Trophoblast cell (in vitro differentiated cells and primary cell): ENCODE results near the gene TIMM22.

Source experiments
- DNase-seq, 2 donors: peaks; one replicate each; pipeline ENCODE4 v3.0.0-alpha.2; 2016
- H2AFZ ChIP-seq: 2 replicates; pipeline ENCODE4 v1.6.1; 2013; ENCODE audit warnings: low read length, moderate library complexity, mild to moderate bottlenecking; ENCODE audit not compliant: insufficient read depth, poor library complexity
- H2AK5ac ChIP-seq: 2 replicates; pipeline ENCODE4 v1.6.1; 2013; ENCODE audit warnings: mild to moderate bottlenecking, low read length
- H2BK120ac ChIP-seq: 2 replicates; pipeline ENCODE4 v1.6.1; 2013; ENCODE audit warnings: low read length, mild to moderate bottlenecking, moderate library complexity; ENCODE audit not compliant: insufficient read depth, poor library complexity
- H2BK12ac ChIP-seq: 2 replicates; pipeline ENCODE4 v1.6.1; 2013; ENCODE audit warnings: mild to moderate bottlenecking, low read length, moderate library complexity
- H2BK5ac ChIP-seq: 2 replicates; pipeline ENCODE4 v1.6.1; 2013; ENCODE audit warnings: low read length, low read depth, moderate library complexity, mild to moderate bottlenecking; ENCODE audit not compliant: poor library complexity
- H3K14ac ChIP-seq: 2 replicates; pipeline ENCODE4 v1.6.1; 2013; ENCODE audit warnings: mild to moderate bottlenecking, low read length
- H3K18ac ChIP-seq: 2 replicates; pipeline ENCODE4 v1.6.1; 2013; ENCODE audit warnings: mild to moderate bottlenecking, low read length
- H3K23ac ChIP-seq: 2 replicates; pipeline ENCODE4 v1.6.1; 2013; ENCODE audit warnings: low read length
- H3K27ac ChIP-seq: 2 replicates; pipeline ENCODE4 v1.5.1; 2013; ENCODE audit warnings: low read depth, mild to moderate bottlenecking, inconsistent platforms, low read length, moderate library complexity
- H3K27me3 ChIP-seq: 2 replicates; pipeline ENCODE4 v1.6.1; 2013; ENCODE audit warnings: inconsistent platforms, mild to moderate bottlenecking, low read length, moderate library complexity; ENCODE audit not compliant: insufficient read depth
- H3K36me3 ChIP-seq, 2 experiments: 1 replicate in 1 of 2; 2 replicates in 1 of 2; pipeline ENCODE4 v1.6.1; 2013; ENCODE audit warnings: low read length in 2 of 2, mild to moderate bottlenecking in 2 of 2, moderate library complexity in 1 of 2; ENCODE audit not compliant: insufficient read depth in 2 of 2, control insufficient read depth in 1 of 2
- H3K4ac ChIP-seq: 2 replicates; pipeline ENCODE4 v1.6.1; 2013; ENCODE audit warnings: low read depth, mild to moderate bottlenecking, low read length, moderate library complexity
- H3K4me1 ChIP-seq, 2 experiments: 1 replicate in 1 of 2; 2 replicates in 1 of 2; pipeline ENCODE4 v1.6.1; 2013; ENCODE audit warnings: low read length in 2 of 2, mild to moderate bottlenecking in 2 of 2, moderate library complexity in 1 of 2; ENCODE audit not compliant: insufficient read depth in 2 of 2, control insufficient read depth in 1 of 2
- H3K4me2 ChIP-seq: 2 replicates; pipeline ENCODE4 v1.6.1; 2013; ENCODE audit warnings: inconsistent platforms, mild to moderate bottlenecking, low read length, moderate library complexity
- H3K4me3 ChIP-seq: 2 replicates; pipeline ENCODE4 v1.5.1; 2013; ENCODE audit warnings: mild to moderate bottlenecking, low read depth, low read length, inconsistent platforms
- H3K79me1 ChIP-seq: one replicate; pipeline ENCODE4 v1.6.1; 2013; ENCODE audit warnings: low read length
- H3K79me2 ChIP-seq: 2 replicates; pipeline ENCODE4 v1.6.1; 2013; ENCODE audit warnings: low read length, mild to moderate bottlenecking; ENCODE audit not compliant: control insufficient read depth, insufficient read depth, poor library complexity
- H3K9ac ChIP-seq: 2 replicates; pipeline ENCODE4 v1.6.1; 2013; ENCODE audit warnings: mild to moderate bottlenecking, low read length
- H3K9me3 ChIP-seq: 2 replicates; pipeline ENCODE4 v1.6.1; 2013; ENCODE audit warnings: low read depth, mild to moderate bottlenecking, control low read depth, inconsistent platforms, low read length; ENCODE audit not compliant: insufficient read depth
- H4K12ac ChIP-seq: 2 replicates; pipeline ENCODE4 v1.6.1; 2013; ENCODE audit warnings: low read depth, mild to moderate bottlenecking, low read length, moderate library complexity
- H4K8ac ChIP-seq: 2 replicates; pipeline ENCODE4 v1.6.1; 2013; ENCODE audit warnings: low read depth, mild to moderate bottlenecking, low read length, moderate library complexity
- H4K91ac ChIP-seq: one replicate; pipeline ENCODE4 v1.6.1; 2013; ENCODE audit warnings: low read depth, mild to moderate bottlenecking, low read length, moderate library complexity
- WGBS: extraction: QIAGEN DNeasy Blood & Tissue Kit; methylation state at CpG from one replicate; pipeline ENCODE4 v1.1.7; 2013; ENCODE audit warnings: missing lambda C conversion rate; ENCODE audit not compliant: insufficient read length, insufficient coverage; ENCODE audit errors: extremely low coverage; 5-methylcytosine and 5-hydroxymethylcytosine counted together

Gene TIMM22

DNA sequence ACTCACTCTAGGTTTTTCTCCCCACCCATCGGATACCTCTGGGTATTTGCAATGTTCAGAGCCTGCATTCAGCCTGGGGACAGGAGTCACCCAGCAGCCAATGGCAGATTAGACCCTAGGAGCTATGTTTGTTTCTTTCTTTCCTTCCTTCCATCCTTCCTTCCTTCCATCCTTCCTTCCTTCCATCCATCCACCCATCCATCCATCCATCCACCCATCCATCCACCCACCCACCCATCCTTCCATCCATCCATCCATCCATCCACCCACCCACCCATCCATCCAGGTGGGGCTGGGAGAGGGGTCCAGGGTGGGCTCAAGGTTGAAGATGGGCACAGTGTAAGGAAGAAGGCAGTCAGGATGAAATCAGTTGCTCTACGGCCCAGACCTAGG, 39.9 kb downstream of the TIMM22 start:
- no peak overlapping the region for H3K27ac ChIP-seq
- H3K9me3 ChIP-seq, result no peaks in the 10 kb centered on the region
- no peak overlapping the region for H2BK12ac ChIP-seq
- WGBS, result no CpG with 5 or more reads among the region's 2 CpGs
- no peak overlapping the region for H3K23ac ChIP-seq
- no peaks in the 10 kb centered on the region for H3K79me2 ChIP-seq
- H2AK5ac ChIP-seq, result no peak overlapping the region
- no peak overlapping the region for H2BK120ac ChIP-seq
- no peak overlapping the region for H3K4ac ChIP-seq
- no peak overlapping the region for H3K4me3 ChIP-seq
- no peak for DNase-seq
- no peak overlapping the region for H3K9ac ChIP-seq
- H4K12ac ChIP-seq, result no peak overlapping the region
- H3K36me3 ChIP-seq, result peaks cover 7 to 10% of the 10 kb centered on the region in 2 experiments
- H3K4me1 ChIP-seq, result no peaks in the 10 kb centered on the region
- H2AFZ ChIP-seq, result no peak overlapping the region
- no peak overlapping the region for H4K91ac ChIP-seq
- peaks cover 6% of the 10 kb centered on the region for H3K27me3 ChIP-seq
- H3K14ac ChIP-seq, result no peak overlapping the region
- no peak overlapping the region for H3K4me2 ChIP-seq
- no peak overlapping the region for H3K18ac ChIP-seq
- H4K8ac ChIP-seq, result no peak overlapping the region
- H3K79me1 ChIP-seq, result no peaks in the 10 kb centered on the region
- no peak overlapping the region for H2BK5ac ChIP-seq

- Histone ChIP-seq H3K36me3 (peaks cover 11 to 12% of the 10 kb centered on the region in 2 experiments), H3K79me1 (no peaks in the 10 kb centered on the region), H3K18ac (no peak overlapping the region), H4K91ac (no peak overlapping the region), H2AK5ac (no peak overlapping the region), H2BK12ac (no peak overlapping the region), H4K8ac (no peak overlapping the region), H2BK120ac (no peak overlapping the region), H4K12ac (no peak overlapping the region), H3K79me2 (no peaks in the 10 kb centered on the region), H3K27ac (no peak overlapping the region), H3K4me1 (no peaks in the 10 kb centered on the region), H3K27me3 (peaks cover under 1% of the 10 kb centered on the region), H3K9ac (no peak overlapping the region), H2AFZ (no peak overlapping the region), H3K9me3 (peaks cover 2% of the 10 kb centered on the region), H3K4me2 (no peak overlapping the region), H3K4ac (no peak overlapping the region), H3K23ac (no peak overlapping the region), H3K4me3 (no peak overlapping the region), H3K14ac (no peak overlapping the region), H2BK5ac (no peak overlapping the region)
- no peak for DNase-seq
- WGBS, result no CpG with 5 or more reads among the region's 19 CpGs
These were observed 40.4 kb downstream of the TIMM22 start for GRCh38 chr17:1037238-1037879.

GRCh38 chr17:1038459-1039122, 41.7 kb downstream of the TIMM22 start:
- H3K4me1 ChIP-seq, result no peaks in the 10 kb centered on the region
- no peak overlapping the region for H2AK5ac ChIP-seq
- no CpG with 5 or more reads among the region's 31 CpGs for WGBS
- H4K91ac ChIP-seq, result no peak overlapping the region
- no peak overlapping the region for H3K4me3 ChIP-seq
- no peak overlapping the region for H2BK120ac ChIP-seq
- peaks cover 5% of the 10 kb centered on the region for H3K9me3 ChIP-seq
- no peak for DNase-seq
- no peaks in the 10 kb centered on the region for H3K79me2 ChIP-seq
- H3K23ac ChIP-seq, result no peak overlapping the region
- H4K8ac ChIP-seq, result no peak overlapping the region
- H3K79me1 ChIP-seq, result no peaks in the 10 kb centered on the region
- no peak overlapping the region for H4K12ac ChIP-seq
- no peak overlapping the region for H3K9ac ChIP-seq
- no peak overlapping the region for H3K18ac ChIP-seq
- no peaks in the 10 kb centered on the region for H3K27me3 ChIP-seq
- H2AFZ ChIP-seq, result no peak overlapping the region
- no peak overlapping the region for H3K14ac ChIP-seq
- H3K27ac ChIP-seq, result no peak overlapping the region
- H3K36me3 ChIP-seq, result peaks cover 8 to 9% of the 10 kb centered on the region in 2 experiments
- no peak overlapping the region for H3K4ac ChIP-seq
- H2BK5ac ChIP-seq, result no peak overlapping the region
- no peak overlapping the region for H3K4me2 ChIP-seq
- H2BK12ac ChIP-seq, result no peak overlapping the region

GRCh38 chr17:1039123-1039507, 42.2 kb downstream of the TIMM22 start:
- H3K14ac ChIP-seq, result no peak overlapping the region
- no CpG with 5 or more reads among the region's 16 CpGs for WGBS
- H2AK5ac ChIP-seq, result no peak overlapping the region
- no peak overlapping the region for H2BK120ac ChIP-seq
- no peaks in the 10 kb centered on the region for H3K79me2 ChIP-seq
- no peak overlapping the region for H4K8ac ChIP-seq
- no peak overlapping the region for H4K91ac ChIP-seq
- no peak overlapping the region for H3K18ac ChIP-seq
- DNase-seq, result no peak
- no peak overlapping the region for H2AFZ ChIP-seq
- H3K27ac ChIP-seq, result no peak overlapping the region
- no peaks in the 10 kb centered on the region for H3K79me1 ChIP-seq
- peaks cover 8 to 9% of the 10 kb centered on the region in 2 experiments for H3K36me3 ChIP-seq
- H3K23ac ChIP-seq, result no peak overlapping the region
- no peaks in the 10 kb centered on the region for H3K4me1 ChIP-seq
- H2BK5ac ChIP-seq, result no peak overlapping the region
- peaks cover 5% of the 10 kb centered on the region for H3K9me3 ChIP-seq
- no peak overlapping the region for H4K12ac ChIP-seq
- H2BK12ac ChIP-seq, result no peak overlapping the region
- H3K4ac ChIP-seq, result no peak overlapping the region
- H3K4me2 ChIP-seq, result no peak overlapping the region
- no peak overlapping the region for H3K4me3 ChIP-seq
- H3K9ac ChIP-seq, result no peak overlapping the region
- no peaks in the 10 kb centered on the region for H3K27me3 ChIP-seq
